Stimulated activated naive CD8-positive, alpha-beta T cell treated with anti-CD3 and anti-CD28 coated beads, Interleukin-15, Interleukin-2, amounts not matched to agents 100 U/mL and 50 U/mL, for 24 hours (primary cell): ENCODE data around the gene TRIP13.
"Not testable (repeated sequence)": the region's sequence is repeated elsewhere in the genome, so short reads cannot be mapped to it uniquely, and the experiment has no call there.

Experiments used
- ATAC-seq: fragments of 150-1000 bp; cut with Tn5 transposase; one replicate; pipeline ENCODE4 v1.10.0; 2021
- DNase-seq: peaks from one replicate; pipeline ENCODE4 v3.0.0; 2021

Gene TRIP13, protein sequence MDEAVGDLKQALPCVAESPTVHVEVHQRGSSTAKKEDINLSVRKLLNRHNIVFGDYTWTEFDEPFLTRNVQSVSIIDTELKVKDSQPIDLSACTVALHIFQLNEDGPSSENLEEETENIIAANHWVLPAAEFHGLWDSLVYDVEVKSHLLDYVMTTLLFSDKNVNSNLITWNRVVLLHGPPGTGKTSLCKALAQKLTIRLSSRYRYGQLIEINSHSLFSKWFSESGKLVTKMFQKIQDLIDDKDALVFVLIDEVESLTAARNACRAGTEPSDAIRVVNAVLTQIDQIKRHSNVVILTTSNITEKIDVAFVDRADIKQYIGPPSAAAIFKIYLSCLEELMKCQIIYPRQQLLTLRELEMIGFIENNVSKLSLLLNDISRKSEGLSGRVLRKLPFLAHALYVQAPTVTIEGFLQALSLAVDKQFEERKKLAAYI

GRCh38 chr5:892394-893136, at the start of gene TRIP13, which contains the start of gene BRD9:
Gene TRIP13 (plus strand): TSS chr5:892884. CDS start chr5:892999, 115 bp downstream.
Gene BRD9 (minus strand): TSS chr5:892801. CDS start chr5:892657, 144 bp downstream.
- DNase-seq (peak; percentile 88), ATAC-seq (peak; percentile 98)

- DNase-seq, ATAC-seq: not testable (repeated sequence)
Measured at GRCh38 chr5:843371-843770, 49.3 kb upstream of the TRIP13 start.

- not testable (repeated sequence) for ATAC-seq, DNase-seq
Measured at GRCh38 chr5:843926-844325, 48.8 kb upstream of the TRIP13 start.

- peak; percentile 4 for ATAC-seq
Measured at GRCh38 chr5:844426-844825, 48.3 kb upstream of the TRIP13 start.

DNA sequence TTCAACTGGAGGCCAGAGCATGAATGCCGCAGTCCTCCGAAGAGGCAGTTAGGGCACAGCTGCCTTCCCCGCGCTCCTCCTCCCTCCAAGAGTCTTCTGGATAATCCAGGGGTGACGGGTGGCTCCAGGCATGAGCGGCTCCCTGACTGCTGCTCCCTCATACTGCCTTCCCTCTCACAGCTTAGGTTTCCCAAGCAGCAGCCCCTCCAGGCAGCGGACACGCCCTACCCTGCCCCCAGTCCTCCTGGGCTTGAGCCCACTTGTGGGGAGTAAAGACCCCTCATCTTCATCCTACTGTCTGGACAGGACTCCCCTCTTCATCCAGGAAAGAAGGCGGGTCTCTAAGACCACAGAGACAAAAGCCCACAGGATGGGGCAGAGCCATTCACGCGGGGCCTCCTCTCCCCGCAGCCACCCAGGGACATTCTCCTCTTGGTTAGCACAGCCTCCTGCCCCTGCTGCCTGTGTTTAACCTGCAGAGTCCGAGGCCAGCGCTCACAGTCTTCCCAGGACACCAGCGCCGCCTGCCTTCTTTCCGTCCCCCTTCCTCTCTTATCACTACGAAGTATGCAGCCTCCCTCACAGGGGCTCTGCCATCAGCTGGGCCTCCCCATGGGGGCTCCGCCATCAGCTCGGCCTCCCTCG, 47.5 kb upstream of the TRIP13 start:
- DNase-seq = not testable (repeated sequence)

More at GRCh38 chr5:844426-844825, 48.3 kb upstream of the TRIP13 start:
- not testable (repeated sequence) for DNase-seq

GRCh38 chr5:845676-846601, 46.7 kb upstream of the TRIP13 start:
- not testable (repeated sequence) for DNase-seq
- peak; percentile 4 for ATAC-seq

More for the DNA sequence above, 47.5 kb upstream of the TRIP13 start:
- ATAC-seq = not testable (repeated sequence)

GRCh38 chr5:846602-847091, 46.0 kb upstream of the TRIP13 start:
- ATAC-seq = peak; percentile 12
- peak; percentile 41 for DNase-seq

GRCh38 chr5:847212-847611, 45.5 kb upstream of the TRIP13 start:
- not testable (repeated sequence) for ATAC-seq, DNase-seq

DNA sequence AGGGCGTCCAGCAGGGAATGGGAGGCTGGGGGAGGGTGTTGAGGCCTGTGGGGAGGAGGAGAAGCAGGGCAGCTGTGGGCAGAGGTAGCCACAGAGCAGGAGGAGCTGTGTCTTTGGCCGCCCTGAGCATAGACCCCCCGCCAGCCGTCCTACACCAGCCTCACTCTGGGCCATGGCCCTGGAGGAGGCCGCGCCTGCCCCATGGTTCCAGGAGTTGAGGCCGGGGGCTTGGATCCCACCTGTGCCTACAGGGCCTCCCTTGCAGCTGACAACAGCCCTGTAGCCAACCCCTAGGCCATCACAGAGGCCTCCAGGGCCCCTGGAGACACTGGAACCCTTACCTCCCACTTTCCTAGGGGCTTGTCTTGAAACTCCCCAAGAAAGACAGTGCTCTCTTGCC, 44.9 kb upstream of the TRIP13 start:
- not testable (repeated sequence) for DNase-seq, ATAC-seq

DNA sequence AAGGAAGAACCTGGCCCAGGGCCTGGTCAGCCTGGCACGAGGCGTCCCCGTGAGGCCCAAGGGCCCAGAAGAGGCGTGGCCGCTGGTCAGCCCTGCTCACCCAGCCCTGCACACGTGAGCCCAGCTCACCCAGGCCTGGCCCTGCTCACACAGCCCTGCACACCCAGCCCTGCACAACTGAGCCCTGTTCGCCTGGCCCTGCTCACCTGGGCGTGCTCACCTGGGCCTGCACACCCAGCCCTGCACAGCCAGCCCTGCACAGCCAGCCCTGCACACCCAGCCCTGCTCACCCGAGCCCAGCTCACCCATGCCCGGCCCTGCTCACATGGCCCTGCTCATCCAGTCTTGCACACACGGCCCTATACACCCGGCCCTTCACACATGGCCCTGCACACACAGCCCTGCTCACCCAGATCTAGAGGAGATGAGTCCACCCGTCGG, 44.0 kb upstream of the TRIP13 start:
- no peak for DNase-seq
- no peak for ATAC-seq

DNA sequence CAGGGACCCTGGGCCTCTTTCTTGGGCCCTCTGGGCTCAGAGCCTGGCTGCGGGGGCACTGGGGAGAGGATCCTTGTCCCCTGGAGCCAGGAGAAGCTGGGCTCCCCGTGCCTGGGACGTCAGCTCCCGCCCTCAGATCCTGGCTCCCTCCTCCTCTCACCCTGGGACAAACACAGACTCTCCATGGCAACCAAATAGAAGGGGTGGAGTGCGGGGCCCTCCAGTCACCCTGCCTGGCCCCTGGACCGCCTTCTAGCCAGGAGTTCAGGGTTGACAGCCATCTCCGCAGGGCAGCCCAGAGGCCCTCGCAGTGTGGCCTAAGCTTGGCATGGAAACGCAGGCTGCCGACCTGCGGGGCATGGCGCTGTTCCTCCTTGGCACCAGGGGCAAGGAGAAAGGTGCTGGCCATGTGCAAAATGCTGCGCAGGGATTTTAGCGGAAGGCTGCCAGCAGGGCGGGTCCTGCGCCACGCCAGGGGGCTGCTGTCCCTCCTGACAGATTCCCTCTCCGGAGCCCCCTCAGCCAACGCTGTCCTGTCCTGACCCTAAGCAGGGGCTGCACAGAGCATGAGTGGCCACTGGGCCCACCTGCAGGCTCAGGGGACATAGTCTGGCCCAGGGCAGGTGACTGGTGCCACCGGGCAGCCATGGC, 42.9 kb upstream of the TRIP13 start:
- DNase-seq (no peak), ATAC-seq (no peak)

DNA sequence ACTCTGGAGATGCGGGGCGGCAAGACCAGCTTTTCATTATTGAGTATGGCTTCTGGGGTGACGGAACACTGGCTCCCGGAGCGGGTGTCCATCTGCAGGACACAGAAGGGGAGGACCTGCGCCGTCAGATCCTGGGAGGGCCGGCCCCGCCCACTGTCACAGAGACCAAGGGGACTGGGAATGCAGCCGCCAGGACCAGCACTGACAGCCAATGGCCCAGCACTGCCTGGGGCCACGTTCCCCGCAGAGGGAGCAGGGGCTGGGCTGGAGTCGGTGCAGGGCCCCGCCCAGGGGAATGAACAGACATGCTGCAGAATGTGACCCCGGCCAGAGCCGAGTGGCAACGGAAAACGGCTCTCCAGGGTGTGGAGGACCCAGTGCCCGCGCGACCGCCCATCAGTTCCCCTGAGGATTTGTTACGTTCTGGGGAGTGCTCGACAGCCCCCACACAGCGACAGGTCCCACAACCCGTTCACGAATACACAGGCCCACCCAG, 42.1 kb upstream of the TRIP13 start, which contains the start of gene ZDHHC11:
Gene ZDHHC11 (minus strand): TSS at position 476 of the 496 bp plus-strand sequence. CDS start 384 bp downstream, at position 92.
- ATAC-seq = no peak
- DNase-seq = no peak

GRCh38 chr5:851076-851475, 41.6 kb upstream of the TRIP13 start:
- DNase-seq = no peak
- ATAC-seq = no peak

DNA sequence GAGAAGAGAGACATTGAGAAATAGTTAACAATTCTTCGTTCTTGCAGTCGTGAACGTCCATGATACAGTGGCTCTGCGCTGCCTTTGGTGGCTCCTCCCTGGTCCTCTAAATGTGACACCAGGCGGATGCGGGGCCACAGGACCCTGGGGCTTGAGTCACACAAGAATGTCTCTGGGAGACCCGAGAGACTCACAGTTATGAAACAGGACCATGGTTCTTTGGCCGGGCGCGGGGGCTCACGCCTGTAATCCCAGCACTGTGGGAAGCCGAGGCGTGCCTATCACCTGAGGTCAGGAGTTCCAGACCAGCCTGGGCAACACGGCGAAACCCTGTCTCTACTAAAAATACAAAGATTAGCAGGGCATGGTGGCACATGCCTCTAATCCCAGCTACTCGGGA, 41.1 kb upstream of the TRIP13 start:
- no peak for ATAC-seq
- no peak for DNase-seq

GRCh38 chr5:852018-852417, 40.7 kb upstream of the TRIP13 start:
- DNase-seq = no peak
- no peak for ATAC-seq

- ATAC-seq = no peak
- DNase-seq = no peak
Measured at GRCh38 chr5:852431-853401, 40.0 kb upstream of the TRIP13 start.

DNA sequence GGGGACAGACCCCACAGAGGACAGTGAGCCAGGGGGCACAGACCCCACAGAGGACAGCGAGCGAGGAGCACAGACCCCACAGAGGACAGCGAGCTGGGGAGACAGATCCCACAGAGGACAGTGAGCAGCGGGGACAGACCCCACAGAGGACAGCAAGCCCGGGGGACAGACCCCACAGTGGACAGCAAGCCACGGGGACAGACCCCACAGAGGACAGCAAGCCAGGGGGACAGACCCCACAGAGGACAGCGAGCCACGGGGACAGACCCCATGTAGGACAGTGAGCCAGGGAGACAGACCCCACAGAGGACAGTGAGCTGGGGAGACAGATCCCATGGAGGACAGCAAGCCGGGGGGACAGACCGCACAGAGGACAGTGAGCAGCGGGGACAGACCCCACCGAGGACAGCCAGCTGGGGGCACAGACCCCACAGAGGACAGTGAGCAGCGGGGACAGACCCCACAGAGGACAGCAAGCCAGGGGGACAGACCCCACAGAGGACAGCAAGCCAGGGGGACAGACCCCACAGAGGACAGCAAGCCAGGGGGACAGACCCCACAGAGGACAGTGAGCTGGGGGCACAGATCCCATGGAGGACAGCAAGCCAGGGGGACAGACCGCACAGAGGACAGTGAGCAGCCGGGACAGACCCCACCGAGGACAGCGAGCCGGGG, 39.1 kb upstream of the TRIP13 start:
- ATAC-seq, DNase-seq: not testable (repeated sequence)

- ATAC-seq (no peak), DNase-seq (no peak)
Measured at GRCh38 chr5:854217-854616, 38.5 kb upstream of the TRIP13 start.
